DMS153 treated with DMSO at 0.1 percent for 48 hours (cell line): ENCODE results near the gene CCDC8.
"Not testable (repeated sequence)": the region's sequence is repeated elsewhere in the genome, so short reads cannot be mapped to it uniquely, and the experiment has no call there.

Source experiments
- DNase-seq: peaks from one replicate; lab custom pipeline; 2025; ENCODE audit not compliant: unreplicated experiment; lab: John Stamatoyannopoulos, UW

Gene CCDC8

GRCh38 chr19:46383846-46384245 lies 29.5 kb downstream of the CCDC8 start:
- DNase-seq: no peak

- no peak for DNase-seq
These were observed 30.1 kb downstream of the CCDC8 start for GRCh38 chr19:46383171-46383815.

GRCh38 chr19:46381756-46382345 lies 31.5 kb downstream of the CCDC8 start:
- no peak for DNase-seq

- DNase-seq: no peak
These were observed 32.0 kb downstream of the CCDC8 start for GRCh38 chr19:46381346-46381745.

- DNase-seq: no peak
These were observed 32.7 kb downstream of the CCDC8 start for GRCh38 chr19:46380690-46381089.

GRCh38 chr19:46378268-46378667 lies 35.1 kb downstream of the CCDC8 start:
- DNase-seq: no peak

- no peak for DNase-seq
These were observed 36.9 kb downstream of the CCDC8 start for GRCh38 chr19:46376241-46377153.

- not testable (repeated sequence) for DNase-seq
These were observed 37.8 kb downstream of the CCDC8 start for GRCh38 chr19:46375476-46376067.

GRCh38 chr19:46374536-46375475 lies 38.6 kb downstream of the CCDC8 start:
- DNase-seq: no peak

- DNase-seq: peak; percentile 95
These were observed 39.6 kb downstream of the CCDC8 start for GRCh38 chr19:46373491-46374359.

- DNase-seq: peak; percentile 57
These were observed 40.4 kb downstream of the CCDC8 start for GRCh38 chr19:46372901-46373490.

- DNase-seq: no peak
These were observed 41.9 kb downstream of the CCDC8 start for GRCh38 chr19:46371371-46371901.

- DNase-seq: no peak
These were observed 43.5 kb downstream of the CCDC8 start for GRCh38 chr19:46369817-46370216.

GRCh38 chr19:46368116-46368515 lies 45.2 kb downstream of the CCDC8 start:
- DNase-seq: no peak

GRCh38 chr19:46367426-46367825 lies 45.9 kb downstream of the CCDC8 start:
- DNase-seq: no peak

GRCh38 chr19:46366620-46367292 lies 46.6 kb downstream of the CCDC8 start:
- DNase-seq: no peak

GRCh38 chr19:46365561-46365960 lies 47.8 kb downstream of the CCDC8 start:
- no peak for DNase-seq

GRCh38 chr19:46364359-46364758 lies 49.0 kb downstream of the CCDC8 start:
- no peak for DNase-seq
